HFF-Myc (cell line): ENCODE measurements around the gene XPR1.
"Not testable (repeated sequence)": the region's sequence is repeated elsewhere in the genome, so short reads cannot be mapped to it uniquely, and the experiment has no call there.

Source experiments
- DNase-seq: peaks from one replicate; pipeline ENCODE4 v3.0.0-alpha.2; 2011; ENCODE audit warnings: low read depth; ENCODE audit errors: extremely low read depth
- H3K4me3 ChIP-seq: replicated peaks from 2 replicates; pipeline ENCODE4 v1.5.1; 2011; ENCODE audit warnings: low read depth, mild to moderate bottlenecking, control low read depth, low read length
- TF ChIP-seq, protein P1 (sequence below): IDR thresholded peaks from 2 replicates; pipeline ENCODE4 v1.5.1; 2012; ENCODE audit warnings: mild to moderate bottlenecking, low read depth, low read length, control low read depth; ENCODE audit errors: missing control alignments

The XPR1 gene

DNA sequence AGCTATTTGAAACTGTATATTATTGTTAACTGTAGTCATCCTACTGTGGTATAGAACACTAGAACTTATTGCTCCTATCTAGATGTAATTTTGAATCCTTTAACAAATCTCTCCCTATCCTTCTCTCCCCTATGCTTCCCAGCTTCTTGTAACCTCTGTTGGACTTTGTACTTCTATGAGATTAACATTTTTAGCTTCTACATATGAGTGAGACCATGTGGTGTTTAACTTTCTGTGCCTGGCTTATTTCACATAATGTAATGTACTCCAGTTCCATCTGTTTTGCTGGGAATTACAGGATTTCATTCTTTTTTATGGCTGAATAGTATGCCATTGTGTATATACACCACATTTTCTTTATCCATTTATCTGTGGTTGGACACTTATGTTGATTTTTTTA, 216.4 kb downstream of the XPR1 start:
- DNase-seq = no peak
- TF ChIP-seq, protein P1, sequence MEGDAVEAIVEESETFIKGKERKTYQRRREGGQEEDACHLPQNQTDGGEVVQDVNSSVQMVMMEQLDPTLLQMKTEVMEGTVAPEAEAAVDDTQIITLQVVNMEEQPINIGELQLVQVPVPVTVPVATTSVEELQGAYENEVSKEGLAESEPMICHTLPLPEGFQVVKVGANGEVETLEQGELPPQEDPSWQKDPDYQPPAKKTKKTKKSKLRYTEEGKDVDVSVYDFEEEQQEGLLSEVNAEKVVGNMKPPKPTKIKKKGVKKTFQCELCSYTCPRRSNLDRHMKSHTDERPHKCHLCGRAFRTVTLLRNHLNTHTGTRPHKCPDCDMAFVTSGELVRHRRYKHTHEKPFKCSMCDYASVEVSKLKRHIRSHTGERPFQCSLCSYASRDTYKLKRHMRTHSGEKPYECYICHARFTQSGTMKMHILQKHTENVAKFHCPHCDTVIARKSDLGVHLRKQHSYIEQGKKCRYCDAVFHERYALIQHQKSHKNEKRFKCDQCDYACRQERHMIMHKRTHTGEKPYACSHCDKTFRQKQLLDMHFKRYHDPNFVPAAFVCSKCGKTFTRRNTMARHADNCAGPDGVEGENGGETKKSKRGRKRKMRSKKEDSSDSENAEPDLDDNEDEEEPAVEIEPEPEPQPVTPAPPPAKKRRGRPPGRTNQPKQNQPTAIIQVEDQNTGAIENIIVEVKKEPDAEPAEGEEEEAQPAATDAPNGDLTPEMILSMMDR = no peak
- H3K4me3 ChIP-seq = no peak overlapping the region

DNA sequence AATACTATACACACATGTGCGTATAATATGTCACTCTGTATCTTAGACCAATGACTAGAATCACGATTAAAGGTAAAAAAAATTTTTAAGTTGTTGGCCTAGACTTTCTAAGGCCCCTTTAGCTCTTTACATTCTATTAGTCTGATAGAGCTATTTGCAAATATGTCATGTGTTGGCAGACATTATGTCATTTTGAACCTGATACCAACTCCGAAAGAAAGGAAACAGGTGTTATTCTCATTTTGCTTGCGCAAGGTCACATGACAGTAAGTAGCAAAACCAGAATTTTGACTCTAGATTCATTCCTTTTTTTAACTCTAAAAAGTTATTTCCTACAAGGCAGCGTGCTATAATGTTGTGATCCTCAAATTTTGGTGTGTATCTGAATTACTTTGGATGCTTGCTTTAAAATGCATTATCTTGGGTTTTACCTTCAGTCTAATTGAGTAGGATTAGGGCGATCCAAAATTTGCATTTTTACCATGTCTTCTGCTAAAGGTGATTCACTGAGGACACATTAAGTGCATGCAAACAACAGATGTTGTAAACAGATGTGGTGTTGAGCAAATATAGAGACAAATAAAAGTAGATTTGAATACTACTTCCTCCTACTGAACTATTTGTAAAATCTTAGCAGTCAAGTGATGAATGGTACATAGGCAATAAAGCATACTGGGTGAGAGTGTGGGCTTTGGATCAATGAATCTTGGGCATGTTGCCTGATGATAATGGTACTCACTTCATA, 217.4 kb downstream of the XPR1 start:
- TF ChIP-seq, protein P1 = no peak
- DNase-seq = no peak
- no peak overlapping the region for H3K4me3 ChIP-seq

DNA sequence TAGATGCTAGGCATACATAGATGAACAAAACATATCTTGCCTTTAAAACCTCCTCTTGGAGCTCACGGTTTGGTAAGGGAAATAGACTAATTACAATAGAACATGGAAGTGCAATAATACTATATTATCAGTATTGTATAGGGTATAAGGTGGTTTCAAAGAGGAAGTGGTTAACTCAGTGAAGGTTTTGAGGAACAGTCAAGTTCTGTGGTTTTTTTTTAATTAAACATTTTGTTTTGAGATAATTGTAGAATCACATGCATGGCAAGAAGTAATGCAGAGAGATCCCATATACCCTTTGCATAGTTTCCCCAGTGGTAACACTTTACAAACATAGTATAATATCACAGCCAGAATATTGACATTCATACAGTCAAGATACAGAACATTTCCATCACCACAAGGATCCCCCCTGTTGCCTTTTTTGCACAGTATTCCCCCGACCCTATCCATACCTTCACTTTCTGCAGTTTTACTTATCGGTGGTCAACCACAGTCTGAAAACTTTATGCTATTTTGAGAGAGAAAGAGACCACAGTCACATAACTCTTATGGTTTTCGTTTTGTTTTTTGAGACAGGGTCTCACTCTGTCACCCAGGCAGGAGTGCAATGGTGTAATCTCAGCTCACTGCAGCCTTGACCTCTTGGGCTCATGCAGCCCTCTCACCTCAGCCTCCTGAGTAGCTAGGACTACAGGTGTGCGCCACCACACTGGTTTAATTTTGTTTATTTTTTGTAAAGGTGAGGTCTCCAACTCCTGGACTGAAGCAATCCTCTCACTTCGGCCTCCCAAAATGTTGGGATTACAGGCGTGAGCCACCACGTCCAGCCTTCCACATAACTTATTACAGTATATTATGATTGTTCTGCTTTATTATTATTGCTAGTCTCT, 220.4 kb downstream of the XPR1 start:
- TF ChIP-seq, protein P1 = no peak
- H3K4me3 ChIP-seq = no peak overlapping the region
- DNase-seq = no peak

DNA sequence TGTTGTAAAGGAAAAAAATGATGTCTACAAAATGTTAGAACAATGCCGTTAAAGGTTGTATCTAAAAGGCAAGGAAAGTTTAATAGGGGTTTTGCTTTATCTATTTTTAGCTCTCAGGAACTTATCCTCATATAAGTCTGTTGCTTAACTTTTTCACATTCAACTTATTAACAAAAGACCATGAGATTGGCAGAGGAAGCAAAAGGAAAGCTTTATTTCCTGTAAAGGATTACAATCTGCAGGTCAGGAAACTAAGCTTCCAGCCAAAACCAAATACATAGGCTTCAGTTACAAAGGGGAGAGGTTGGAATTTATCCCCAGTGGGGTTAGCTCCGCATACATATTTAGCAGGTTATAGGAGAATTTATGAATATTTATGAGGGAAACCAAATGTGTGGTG, 222.2 kb downstream of the XPR1 start:
- DNase-seq = no peak
- H3K4me3 ChIP-seq = no peak overlapping the region
- TF ChIP-seq, protein P1 = no peak

DNA sequence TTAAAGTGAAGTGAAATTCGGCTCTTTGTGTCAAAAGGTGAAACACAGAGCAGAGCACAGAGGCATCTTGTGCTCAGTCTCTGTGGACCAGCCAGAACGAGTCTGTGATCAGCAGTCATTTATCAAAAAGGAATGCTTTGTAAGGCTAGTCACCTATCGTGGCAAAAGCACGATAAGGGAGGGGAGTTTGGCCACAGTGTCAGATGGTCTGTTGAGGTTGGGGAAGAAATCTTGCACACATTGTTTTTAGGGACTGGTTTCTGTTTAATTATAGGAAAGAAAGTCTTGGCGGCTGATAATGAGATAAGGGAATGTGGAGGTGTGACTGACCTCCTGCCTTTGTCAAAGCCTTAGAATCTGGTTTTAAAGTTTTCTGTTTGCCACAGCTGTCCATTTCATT, 222.6 kb downstream of the XPR1 start:
- no peak overlapping the region for H3K4me3 ChIP-seq
- DNase-seq = no peak
- TF ChIP-seq, protein P1 = no peak

DNA sequence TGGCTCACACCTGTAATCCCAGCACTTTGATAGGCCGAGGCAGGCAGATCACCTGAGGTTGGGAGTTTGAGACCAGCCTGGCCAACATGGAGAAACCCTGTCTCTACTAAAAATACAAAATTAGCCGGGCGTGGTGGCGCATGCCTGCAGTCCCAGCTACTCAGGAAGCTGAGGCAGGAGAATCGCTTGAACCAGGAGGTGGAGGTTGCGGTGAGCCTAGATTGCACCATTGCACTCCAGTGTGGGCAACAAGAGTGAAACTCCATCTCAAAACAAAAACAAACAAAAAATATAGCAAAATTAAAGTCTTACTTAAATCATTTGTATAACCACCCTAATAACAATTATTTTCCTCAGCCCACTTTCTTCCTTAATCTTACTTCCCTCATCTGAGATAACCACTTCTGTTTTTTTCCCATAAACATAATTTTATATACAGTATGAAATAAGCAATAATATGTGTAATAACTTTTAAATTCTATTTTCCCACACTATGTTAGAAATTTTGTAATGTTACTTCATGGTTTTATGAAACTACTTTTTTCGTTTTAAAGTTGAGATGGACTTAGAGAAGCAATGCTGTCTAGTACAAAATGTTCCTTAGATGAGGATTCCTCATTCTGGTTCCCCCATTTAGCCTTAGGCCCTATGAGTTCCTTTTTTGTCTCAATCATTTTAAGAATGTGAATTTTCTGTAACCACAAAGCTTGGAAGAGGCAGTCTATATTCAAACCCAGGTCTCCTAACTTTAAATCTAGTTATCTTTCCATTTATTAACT, 226.3 kb downstream of the XPR1 start:
- H3K4me3 ChIP-seq, DNase-seq: not testable (repeated sequence)

DNA sequence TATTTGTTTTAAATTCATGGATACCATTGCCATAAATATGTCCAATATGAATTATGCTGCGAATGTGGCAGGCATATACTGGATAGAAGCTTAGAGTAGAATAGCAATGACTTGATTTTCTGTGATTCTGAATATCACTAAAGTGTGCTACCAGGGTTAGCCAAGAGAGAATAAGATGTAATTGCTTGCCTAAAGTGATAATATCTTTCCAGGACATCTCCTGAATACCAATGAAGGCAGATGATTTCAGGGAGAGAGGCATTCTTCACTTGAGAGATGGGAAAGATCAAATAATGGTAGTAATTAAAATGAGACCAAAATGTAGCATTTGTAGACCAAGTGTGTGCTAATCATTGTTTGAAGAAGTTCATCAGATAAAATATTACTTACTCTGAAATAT, 227.5 kb downstream of the XPR1 start:
- TF ChIP-seq, protein P1 = no peak
- H3K4me3 ChIP-seq = no peak overlapping the region
- no peak for DNase-seq
